ENCODE measurements around the gene HSPA1B.
"Not testable (repeated sequence)": the region's sequence is repeated elsewhere in the genome, so short reads cannot be mapped to it uniquely, and the experiment has no call there.

The HSPA1B gene

GRCh38 chr6:31791324-31792089, 36.0 kb upstream of the HSPA1B start:
- Histone ChIP-seq H3K4me1 (ENCODE audit: control insufficient read depth, insufficient read depth, low read length) (peaks cover 21% of the 10 kb centered on the region), H3K27me3 (ENCODE audit: control insufficient read depth, insufficient read depth, low read length) (no peaks in the 10 kb centered on the region), H3K9me3 (replicated peaks; ENCODE audit: low read length) (no peaks in the 10 kb centered on the region), H3K9ac (ENCODE audit: low read depth, low read length) (no peak overlapping the region), H3K4me2 (ENCODE audit: low read length) (no peak overlapping the region), H3K4me3 (ENCODE audit: low read length) (no peak overlapping the region), H3K36me3 (ENCODE audit: insufficient read depth, low read length) (peaks cover 30% of the 10 kb centered on the region)

GRCh38 chr6:31792090-31792374, 35.5 kb upstream of the HSPA1B start:
- Histone ChIP-seq H3K4me3 (ENCODE audit: low read length) (no peak overlapping the region), H3K9me3 (replicated peaks; ENCODE audit: low read length) (no peaks in the 10 kb centered on the region), H3K4me2 (ENCODE audit: low read length) (no peak overlapping the region), H3K4me1 (ENCODE audit: control insufficient read depth, insufficient read depth, low read length) (peaks cover 21% of the 10 kb centered on the region), H3K9ac (ENCODE audit: low read depth, low read length) (no peak overlapping the region), H3K27me3 (ENCODE audit: control insufficient read depth, insufficient read depth, low read length) (no peaks in the 10 kb centered on the region), H3K36me3 (ENCODE audit: insufficient read depth, low read length) (peaks cover 30% of the 10 kb centered on the region)

- Histone ChIP-seq H3K27me3 (ENCODE audit: control insufficient read depth, insufficient read depth, low read length) (no peaks in the 10 kb centered on the region), H3K4me3 (ENCODE audit: low read length) (no peak overlapping the region), H3K36me3 (ENCODE audit: insufficient read depth, low read length) (peaks cover 30% of the 10 kb centered on the region), H3K4me2 (ENCODE audit: low read length) (peak overlapping the region; percentile 42), H3K9me3 (replicated peaks; ENCODE audit: low read length) (no peaks in the 10 kb centered on the region), H3K9ac (ENCODE audit: low read depth, low read length) (no peak overlapping the region), H3K4me1 (ENCODE audit: control insufficient read depth, insufficient read depth, low read length) (peaks cover 21% of the 10 kb centered on the region)
Observed at GRCh38 chr6:31792761-31793171, 34.8 kb upstream of the HSPA1B start.

GRCh38 chr6:31793927-31794245, 33.7 kb upstream of the HSPA1B start:
- H3K9me3 ChIP-seq (replicated peaks; ENCODE audit: low read length); H3K27me3 ChIP-seq (ENCODE audit: control insufficient read depth, insufficient read depth, low read length): not testable (repeated sequence)
- H3K4me1 ChIP-seq (ENCODE audit: control insufficient read depth, insufficient read depth, low read length), result peaks cover 21% of the 10 kb centered on the region
- H3K4me3 ChIP-seq (ENCODE audit: low read length), result peak overlapping the region; percentile 85
- H3K36me3 ChIP-seq (ENCODE audit: insufficient read depth, low read length), result peaks cover 30% of the 10 kb centered on the region
- H3K9ac ChIP-seq (ENCODE audit: low read depth, low read length), result peak overlapping the region; percentile 95
- peak overlapping the region; percentile 84 for H3K4me2 ChIP-seq (ENCODE audit: low read length)

GRCh38 chr6:31794294-31794865, 33.2 kb upstream of the HSPA1B start:
- Histone ChIP-seq H3K36me3 (ENCODE audit: insufficient read depth, low read length) (peaks cover 27% of the 10 kb centered on the region), H3K9ac (ENCODE audit: low read depth, low read length) (peak overlapping the region; percentile 95), H3K4me1 (ENCODE audit: control insufficient read depth, insufficient read depth, low read length) (peaks cover 21% of the 10 kb centered on the region), H3K27me3 (ENCODE audit: control insufficient read depth, insufficient read depth, low read length) (no peaks in the 10 kb centered on the region), H3K9me3 (replicated peaks; ENCODE audit: low read length) (no peaks in the 10 kb centered on the region), H3K4me2 (ENCODE audit: low read length) (peak overlapping the region; percentile 84), H3K4me3 (ENCODE audit: low read length) (peak overlapping the region; percentile 85)

- peak overlapping the region; percentile 95 for H3K9ac ChIP-seq (ENCODE audit: low read depth, low read length)
- peaks cover 24% of the 10 kb centered on the region for H3K36me3 ChIP-seq (ENCODE audit: insufficient read depth, low read length)
- H3K4me3 ChIP-seq (ENCODE audit: low read length), result peak overlapping the region; percentile 85
- no peaks in the 10 kb centered on the region for H3K27me3 ChIP-seq (ENCODE audit: control insufficient read depth, insufficient read depth, low read length)
- peak overlapping the region; percentile 84 for H3K4me2 ChIP-seq (ENCODE audit: low read length)
- H3K4me1 ChIP-seq (ENCODE audit: control insufficient read depth, insufficient read depth, low read length), result peaks cover 23% of the 10 kb centered on the region
- no peaks in the 10 kb centered on the region for H3K9me3 ChIP-seq (replicated peaks; ENCODE audit: low read length)
Observed at GRCh38 chr6:31794866-31795615, 32.5 kb upstream of the HSPA1B start.

GRCh38 chr6:31795616-31796298, 31.8 kb upstream of the HSPA1B start, which contains the start of gene VARS1:
VARS1 (minus strand) TSS chr6:31795752; CDS start chr6:31795217, 535 bp downstream.
- Histone ChIP-seq H3K36me3 (ENCODE audit: insufficient read depth, low read length) (peaks cover 21% of the 10 kb centered on the region), H3K27me3 (ENCODE audit: control insufficient read depth, insufficient read depth, low read length) (no peaks in the 10 kb centered on the region), H3K4me1 (ENCODE audit: control insufficient read depth, insufficient read depth, low read length) (peaks cover 23% of the 10 kb centered on the region), H3K9me3 (replicated peaks; ENCODE audit: low read length) (no peaks in the 10 kb centered on the region), H3K4me3 (ENCODE audit: low read length) (peak within 1 kb of the TSS; percentile 85), H3K9ac (ENCODE audit: low read depth, low read length) (peak within 1 kb of the TSS; percentile 95), H3K4me2 (ENCODE audit: low read length) (peak within 1 kb of the TSS; percentile 84)

GRCh38 chr6:31796993-31797385, 30.5 kb upstream of the HSPA1B start:
- Histone ChIP-seq H3K4me2 (ENCODE audit: low read length) (no peak overlapping the region), H3K36me3 (ENCODE audit: insufficient read depth, low read length) (peaks cover 10% of the 10 kb centered on the region), H3K9me3 (replicated peaks; ENCODE audit: low read length) (no peaks in the 10 kb centered on the region), H3K4me3 (ENCODE audit: low read length) (no peak overlapping the region), H3K27me3 (ENCODE audit: control insufficient read depth, insufficient read depth, low read length) (no peaks in the 10 kb centered on the region), H3K4me1 (ENCODE audit: control insufficient read depth, insufficient read depth, low read length) (peaks cover 23% of the 10 kb centered on the region), H3K9ac (ENCODE audit: low read depth, low read length) (no peak overlapping the region)

- peaks cover 22% of the 10 kb centered on the region for H3K4me1 ChIP-seq (ENCODE audit: control insufficient read depth, insufficient read depth, low read length)
- no peak overlapping the region for H3K9ac ChIP-seq (ENCODE audit: low read depth, low read length)
- no peak overlapping the region for H3K4me2 ChIP-seq (ENCODE audit: low read length)
- no peak overlapping the region for H3K4me3 ChIP-seq (ENCODE audit: low read length)
- no peaks in the 10 kb centered on the region for H3K27me3 ChIP-seq (ENCODE audit: control insufficient read depth, insufficient read depth, low read length)
- peaks cover 5% of the 10 kb centered on the region for H3K36me3 ChIP-seq (ENCODE audit: insufficient read depth, low read length)
- H3K9me3 ChIP-seq (replicated peaks; ENCODE audit: low read length), result no peaks in the 10 kb centered on the region
Observed at GRCh38 chr6:31797588-31797987, 29.9 kb upstream of the HSPA1B start.

GRCh38 chr6:31799781-31800180, 27.8 kb upstream of the HSPA1B start:
- Histone ChIP-seq H3K4me1 (ENCODE audit: control insufficient read depth, insufficient read depth, low read length) (peaks cover 8% of the 10 kb centered on the region), H3K36me3 (ENCODE audit: insufficient read depth, low read length) (no peaks in the 10 kb centered on the region), H3K9ac (ENCODE audit: low read depth, low read length) (no peak overlapping the region), H3K9me3 (replicated peaks; ENCODE audit: low read length) (no peaks in the 10 kb centered on the region), H3K4me2 (ENCODE audit: low read length) (no peak overlapping the region), H3K4me3 (ENCODE audit: low read length) (no peak overlapping the region), H3K27me3 (ENCODE audit: control insufficient read depth, insufficient read depth, low read length) (no peaks in the 10 kb centered on the region)
